Measurements from ENCODE around the gene ST14.

The ST14 gene

GRCh38 chr11:130174642-130175041, 15.1 kb downstream of the ST14 start:
- TF ChIP-seq CTCF (conservative IDR thresholded peaks at IDR 0.05) (no peak), ZFX (IDR thresholded peaks at IDR 0.05) (no peak)
- H3K27ac ChIP-seq: no peak overlapping the region

- H3K27ac ChIP-seq: no peak overlapping the region
- TF ChIP-seq CTCF (conservative IDR thresholded peaks at IDR 0.05): no peak
- no peak for TF ChIP-seq ZFX (IDR thresholded peaks at IDR 0.05)
Measured at GRCh38 chr11:130175898-130176297, 16.3 kb downstream of the ST14 start.

- no peak overlapping the region for H3K27ac ChIP-seq
- no peak for TF ChIP-seq ZFX (IDR thresholded peaks at IDR 0.05)
- no peak for TF ChIP-seq CTCF (conservative IDR thresholded peaks at IDR 0.05)
Measured at GRCh38 chr11:130177782-130178181, 18.2 kb downstream of the ST14 start.

GRCh38 chr11:130178441-130179339, 19.1 kb downstream of the ST14 start:
- peak overlapping the region; percentile 97 for H3K27ac ChIP-seq
- TF ChIP-seq CTCF (conservative IDR thresholded peaks at IDR 0.05) (no peak), ZFX (IDR thresholded peaks at IDR 0.05) (no peak)

GRCh38 chr11:130179396-130180306, 20.1 kb downstream of the ST14 start:
- peak overlapping the region; percentile 97 for H3K27ac ChIP-seq
- no peak for TF ChIP-seq CTCF (conservative IDR thresholded peaks at IDR 0.05)
- TF ChIP-seq ZFX (IDR thresholded peaks at IDR 0.05): no peak

- TF ChIP-seq ZFX (IDR thresholded peaks at IDR 0.05) (no peak), CTCF (conservative IDR thresholded peaks at IDR 0.05) (no peak)
- H3K27ac ChIP-seq: peak overlapping the region; percentile 97
Measured at GRCh38 chr11:130180491-130180890, 20.9 kb downstream of the ST14 start.

- TF ChIP-seq ZFX (IDR thresholded peaks at IDR 0.05) (no peak), CTCF (conservative IDR thresholded peaks at IDR 0.05) (no peak)
- peak overlapping the region; percentile 97 for H3K27ac ChIP-seq
Measured at GRCh38 chr11:130180896-130181294, 21.3 kb downstream of the ST14 start.
